ENCODE measurements around the gene PLEKHA7.

DNA sequence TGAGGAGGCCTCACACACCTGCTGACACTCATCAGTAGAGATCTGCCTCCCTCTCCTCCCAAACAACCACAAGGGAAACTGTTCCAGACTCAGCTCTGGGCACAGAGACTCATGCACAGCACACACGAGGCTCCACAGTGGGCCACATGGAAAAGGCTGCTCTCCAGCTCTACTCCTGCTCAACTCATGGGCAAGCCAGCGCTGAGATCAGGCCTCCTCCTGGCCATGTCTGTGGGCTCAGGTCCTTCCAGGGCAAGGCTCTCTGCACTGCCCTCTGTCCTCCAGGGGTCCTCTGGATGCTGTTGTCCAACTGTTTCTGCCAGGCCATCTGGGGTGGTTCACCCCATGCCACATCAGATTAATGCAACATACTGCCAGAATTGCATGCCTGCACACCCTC is 46.0 kb downstream of the PLEKHA7 start:
- TF ChIP-seq, protein P1, sequence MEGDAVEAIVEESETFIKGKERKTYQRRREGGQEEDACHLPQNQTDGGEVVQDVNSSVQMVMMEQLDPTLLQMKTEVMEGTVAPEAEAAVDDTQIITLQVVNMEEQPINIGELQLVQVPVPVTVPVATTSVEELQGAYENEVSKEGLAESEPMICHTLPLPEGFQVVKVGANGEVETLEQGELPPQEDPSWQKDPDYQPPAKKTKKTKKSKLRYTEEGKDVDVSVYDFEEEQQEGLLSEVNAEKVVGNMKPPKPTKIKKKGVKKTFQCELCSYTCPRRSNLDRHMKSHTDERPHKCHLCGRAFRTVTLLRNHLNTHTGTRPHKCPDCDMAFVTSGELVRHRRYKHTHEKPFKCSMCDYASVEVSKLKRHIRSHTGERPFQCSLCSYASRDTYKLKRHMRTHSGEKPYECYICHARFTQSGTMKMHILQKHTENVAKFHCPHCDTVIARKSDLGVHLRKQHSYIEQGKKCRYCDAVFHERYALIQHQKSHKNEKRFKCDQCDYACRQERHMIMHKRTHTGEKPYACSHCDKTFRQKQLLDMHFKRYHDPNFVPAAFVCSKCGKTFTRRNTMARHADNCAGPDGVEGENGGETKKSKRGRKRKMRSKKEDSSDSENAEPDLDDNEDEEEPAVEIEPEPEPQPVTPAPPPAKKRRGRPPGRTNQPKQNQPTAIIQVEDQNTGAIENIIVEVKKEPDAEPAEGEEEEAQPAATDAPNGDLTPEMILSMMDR (conservative IDR thresholded peaks at IDR 0.05; ENCODE audit: low read length): no peak
- TF ChIP-seq EZH2phosphoT487 (IDR thresholded peaks at IDR 0.05; ENCODE audit: borderline replicate concordance, low read depth, low read length): no peak
